Measurements from ENCODE around the gene RHBDF1.

DNA sequence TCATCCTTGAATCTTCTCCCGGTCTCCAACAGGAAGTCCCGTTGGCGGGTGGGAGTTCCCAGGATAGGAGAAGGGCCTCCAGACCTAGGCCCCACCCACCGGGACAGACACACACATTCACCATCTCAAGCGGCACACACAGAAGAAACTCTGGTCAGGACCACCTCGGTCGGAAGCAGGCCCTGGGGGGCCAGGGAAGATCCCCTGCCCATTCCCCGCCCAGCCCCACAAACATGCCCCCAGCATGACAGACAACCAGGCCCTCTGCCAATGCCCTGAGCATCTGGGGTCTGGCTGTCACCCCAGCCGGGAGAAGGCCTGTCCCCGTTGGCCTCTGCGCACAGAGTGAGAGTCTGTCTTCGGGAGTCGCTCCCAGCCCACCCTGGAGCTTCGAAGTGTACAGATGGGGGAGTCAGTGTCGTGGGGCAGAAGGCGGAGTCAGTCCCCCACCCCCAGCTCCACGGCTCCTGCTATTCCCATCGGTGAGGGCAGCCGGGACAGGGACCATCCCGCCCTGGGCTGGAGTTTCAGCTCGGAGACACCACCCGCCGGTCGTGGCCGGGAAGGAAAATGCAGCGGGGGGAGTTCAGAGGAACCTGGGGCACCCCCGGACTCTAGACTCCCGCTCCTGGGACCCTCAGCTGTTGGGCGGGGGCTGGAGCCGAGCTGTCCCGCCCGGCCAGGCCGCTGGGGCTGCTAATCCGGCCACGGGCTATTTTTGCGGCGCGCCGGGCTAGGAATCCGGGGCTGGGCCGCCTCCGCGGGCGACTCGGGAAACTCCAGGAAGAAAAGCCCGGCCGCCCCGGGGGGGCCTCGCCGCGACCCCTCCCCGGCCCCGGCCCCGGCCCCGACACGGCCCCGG, 660 bp downstream of the RHBDF1 start:
- TF ChIP-seq FOXA2 (IDR thresholded peaks at IDR 0.05) (no peak), RXRA (IDR thresholded peaks at IDR 0.05) (no peak), HNF4G (IDR thresholded peaks at IDR 0.05) (no peak), REST (IDR thresholded peaks at IDR 0.05) (no peak), YY1 (IDR thresholded peaks at IDR 0.05) (no peak), RAD21 (IDR thresholded peaks at IDR 0.05) (no peak)
- TF ChIP-seq, protein P1, sequence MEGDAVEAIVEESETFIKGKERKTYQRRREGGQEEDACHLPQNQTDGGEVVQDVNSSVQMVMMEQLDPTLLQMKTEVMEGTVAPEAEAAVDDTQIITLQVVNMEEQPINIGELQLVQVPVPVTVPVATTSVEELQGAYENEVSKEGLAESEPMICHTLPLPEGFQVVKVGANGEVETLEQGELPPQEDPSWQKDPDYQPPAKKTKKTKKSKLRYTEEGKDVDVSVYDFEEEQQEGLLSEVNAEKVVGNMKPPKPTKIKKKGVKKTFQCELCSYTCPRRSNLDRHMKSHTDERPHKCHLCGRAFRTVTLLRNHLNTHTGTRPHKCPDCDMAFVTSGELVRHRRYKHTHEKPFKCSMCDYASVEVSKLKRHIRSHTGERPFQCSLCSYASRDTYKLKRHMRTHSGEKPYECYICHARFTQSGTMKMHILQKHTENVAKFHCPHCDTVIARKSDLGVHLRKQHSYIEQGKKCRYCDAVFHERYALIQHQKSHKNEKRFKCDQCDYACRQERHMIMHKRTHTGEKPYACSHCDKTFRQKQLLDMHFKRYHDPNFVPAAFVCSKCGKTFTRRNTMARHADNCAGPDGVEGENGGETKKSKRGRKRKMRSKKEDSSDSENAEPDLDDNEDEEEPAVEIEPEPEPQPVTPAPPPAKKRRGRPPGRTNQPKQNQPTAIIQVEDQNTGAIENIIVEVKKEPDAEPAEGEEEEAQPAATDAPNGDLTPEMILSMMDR (IDR thresholded peaks at IDR 0.05; ENCODE audit: low read depth, low read length, missing input control): no peak
- TF ChIP-seq, protein P2, sequence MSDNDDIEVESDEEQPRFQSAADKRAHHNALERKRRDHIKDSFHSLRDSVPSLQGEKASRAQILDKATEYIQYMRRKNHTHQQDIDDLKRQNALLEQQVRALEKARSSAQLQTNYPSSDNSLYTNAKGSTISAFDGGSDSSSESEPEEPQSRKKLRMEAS (IDR thresholded peaks at IDR 0.05): no peak
- TF ChIP-seq, protein P3, sequence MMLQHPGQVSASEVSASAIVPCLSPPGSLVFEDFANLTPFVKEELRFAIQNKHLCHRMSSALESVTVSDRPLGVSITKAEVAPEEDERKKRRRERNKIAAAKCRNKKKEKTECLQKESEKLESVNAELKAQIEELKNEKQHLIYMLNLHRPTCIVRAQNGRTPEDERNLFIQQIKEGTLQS (IDR thresholded peaks at IDR 0.05): no peak
